GM08714 (cell line): ENCODE data around the gene S100A2.

Source experiments
- H3K4me3 ChIP-seq: fragments of 200-500 bp; sonication (Bioruptor generic); 2 replicates; pipeline ENCODE4 v1.5.1; 2014; ENCODE audit warnings: mild to moderate bottlenecking, low read length, inconsistent platforms
- ZNF274 ChIP-seq: IDR thresholded peaks from 2 replicates; pipeline ENCODE4 v1.6.1; 2012; ENCODE audit warnings: mild to moderate bottlenecking, low read depth, low read length

Gene S100A2

DNA sequence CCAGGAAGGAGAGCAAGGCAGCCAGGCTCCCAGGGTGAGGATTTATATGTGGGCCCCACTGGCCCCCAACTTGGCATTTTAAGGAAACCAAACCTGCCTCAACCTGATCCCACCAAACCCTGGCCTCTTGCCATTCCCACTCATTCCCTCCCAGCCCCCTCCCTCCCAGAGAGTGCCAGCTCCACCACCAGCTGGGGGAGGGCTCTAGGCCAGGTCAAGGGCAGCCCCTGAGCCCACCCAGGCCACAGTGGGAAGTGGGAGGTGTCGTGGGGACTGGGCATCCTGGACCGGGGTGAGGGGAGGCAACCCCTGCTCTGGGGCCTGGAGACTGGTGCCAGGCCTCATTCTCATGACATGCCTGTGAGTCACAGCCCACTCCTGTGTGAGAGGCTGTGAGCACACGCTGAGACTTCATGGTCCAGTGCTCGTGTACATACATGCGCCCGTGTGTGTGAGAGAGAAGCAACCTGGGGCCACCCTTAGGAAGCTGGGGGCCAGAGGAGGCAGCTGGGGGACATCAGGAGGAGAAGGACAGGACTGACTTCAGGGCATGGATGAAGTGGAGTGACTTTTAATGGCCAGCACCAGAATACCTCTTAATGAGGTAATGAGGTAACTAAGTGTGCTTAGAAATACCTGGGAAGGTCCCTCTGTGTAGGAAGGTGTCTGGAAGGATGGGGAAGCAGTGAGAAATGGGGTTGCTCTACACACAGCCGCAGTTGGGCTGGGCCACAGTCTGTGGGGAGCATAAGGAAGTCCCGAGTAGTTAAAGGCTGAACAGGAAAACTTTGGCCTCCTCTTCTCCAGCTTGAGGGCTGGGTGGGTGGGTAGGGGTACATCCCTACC lies at the start of gene S100A2:
Gene S100A2, minus strand, starts transcription at position 316 of the 846 bp plus-strand sequence. CDS start 1,967 bp downstream, outside the sequence.
- no peak for TF ChIP-seq ZNF274
- H3K4me3 ChIP-seq: no peak within 1 kb of the TSS

DNA sequence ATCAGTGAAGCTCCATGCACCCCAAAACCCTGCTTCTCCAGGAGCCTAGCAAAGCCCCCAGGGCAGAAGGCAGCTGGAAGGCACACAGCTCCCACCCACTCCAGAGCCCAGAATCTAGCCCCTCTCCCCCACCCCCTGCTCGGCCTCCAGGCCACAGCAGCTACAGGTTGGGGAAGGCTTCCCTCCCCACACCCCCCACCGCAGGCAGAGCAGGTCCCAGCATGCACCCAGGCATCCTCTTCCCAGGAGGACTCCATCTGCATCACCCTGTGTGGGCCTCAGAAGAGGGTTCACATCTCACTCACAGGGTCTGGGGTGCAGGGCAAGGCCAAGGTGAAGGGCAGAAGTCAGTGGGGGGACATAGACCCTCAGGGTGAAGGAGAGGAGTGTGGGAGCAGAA lies 49.8 kb upstream of the S100A2 start:
- no peak overlapping the region for H3K4me3 ChIP-seq

DNA sequence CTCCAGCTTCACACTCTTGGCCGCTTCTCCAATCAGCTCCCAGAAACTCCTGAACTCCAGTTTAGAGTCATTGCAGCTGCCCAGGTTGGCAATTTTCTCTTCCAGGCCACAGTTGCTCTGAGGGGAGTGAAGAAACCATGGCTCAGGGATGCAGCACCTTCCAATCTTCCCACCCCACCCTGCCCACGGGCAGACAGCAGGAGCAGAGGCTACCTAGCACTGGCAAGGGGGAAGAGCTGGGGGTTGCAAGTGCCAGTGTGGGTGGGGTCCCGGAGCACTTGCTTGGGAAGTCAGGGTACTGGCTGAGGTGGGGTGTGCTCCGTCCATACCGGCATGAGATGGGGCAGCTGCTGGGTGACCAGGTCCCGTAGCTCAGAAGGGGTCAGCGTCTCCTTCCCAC lies 49.3 kb upstream of the S100A2 start:
- TF ChIP-seq ZNF274: no peak
- no peak overlapping the region for H3K4me3 ChIP-seq

More for the DNA sequence above, 49.8 kb upstream of the S100A2 start:
- no peak for TF ChIP-seq ZNF274

DNA sequence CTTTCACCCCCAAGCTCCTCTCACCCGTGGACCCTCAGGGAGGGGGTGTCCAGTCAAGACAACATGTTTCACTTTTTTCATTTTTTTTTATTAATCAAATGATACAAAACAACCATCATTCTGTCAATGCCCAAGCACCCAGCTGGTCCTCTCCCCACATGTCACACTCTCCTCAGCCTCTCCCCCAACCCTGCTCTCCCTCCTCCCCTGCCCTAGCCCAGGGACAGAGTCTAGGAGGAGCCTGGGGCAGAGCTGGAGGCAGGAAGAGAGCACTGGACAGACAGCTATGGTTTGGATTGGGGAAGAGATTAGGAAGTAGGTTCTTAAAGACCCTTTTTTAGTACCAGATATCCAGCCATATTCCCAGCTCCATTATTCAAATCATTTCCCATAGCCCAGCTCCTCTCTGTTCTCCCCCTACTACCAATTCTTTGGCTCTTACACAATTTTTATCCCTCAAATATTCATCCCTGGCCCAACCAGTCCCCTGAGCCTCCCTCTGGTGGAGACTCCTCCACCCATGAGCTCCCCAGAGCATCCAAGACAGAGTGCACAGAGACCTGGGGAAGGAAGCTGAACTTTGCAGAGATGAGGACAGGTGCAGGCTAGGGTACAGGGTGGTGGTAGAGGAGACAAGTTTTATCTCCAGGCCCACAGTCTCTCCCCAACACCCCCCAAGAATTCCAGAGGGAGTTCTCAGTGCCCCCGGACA lies 48.7 kb upstream of the S100A2 start:
- TF ChIP-seq ZNF274: no peak
- H3K4me3 ChIP-seq: no peak overlapping the region

DNA sequence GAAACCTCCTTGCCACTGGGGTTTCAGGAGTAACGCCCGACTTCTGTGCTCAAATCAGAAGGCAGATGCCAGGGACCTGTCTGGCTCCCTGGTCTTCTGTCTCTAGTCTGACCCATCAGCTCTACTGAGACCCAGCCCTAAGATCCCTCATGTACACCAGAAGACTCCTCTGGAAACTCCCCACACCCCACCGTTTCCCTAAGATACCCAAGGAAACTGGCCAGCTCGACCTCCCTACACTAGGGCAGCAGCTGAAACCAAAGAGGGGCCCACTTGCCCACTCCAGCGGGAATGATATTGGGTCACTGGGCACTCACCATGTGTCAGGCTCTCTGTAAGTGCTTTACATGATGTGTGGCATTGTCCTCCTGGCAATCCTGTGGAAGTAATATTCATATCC lies 47.8 kb upstream of the S100A2 start:
- TF ChIP-seq ZNF274: no peak
- H3K4me3 ChIP-seq: no peak overlapping the region

DNA sequence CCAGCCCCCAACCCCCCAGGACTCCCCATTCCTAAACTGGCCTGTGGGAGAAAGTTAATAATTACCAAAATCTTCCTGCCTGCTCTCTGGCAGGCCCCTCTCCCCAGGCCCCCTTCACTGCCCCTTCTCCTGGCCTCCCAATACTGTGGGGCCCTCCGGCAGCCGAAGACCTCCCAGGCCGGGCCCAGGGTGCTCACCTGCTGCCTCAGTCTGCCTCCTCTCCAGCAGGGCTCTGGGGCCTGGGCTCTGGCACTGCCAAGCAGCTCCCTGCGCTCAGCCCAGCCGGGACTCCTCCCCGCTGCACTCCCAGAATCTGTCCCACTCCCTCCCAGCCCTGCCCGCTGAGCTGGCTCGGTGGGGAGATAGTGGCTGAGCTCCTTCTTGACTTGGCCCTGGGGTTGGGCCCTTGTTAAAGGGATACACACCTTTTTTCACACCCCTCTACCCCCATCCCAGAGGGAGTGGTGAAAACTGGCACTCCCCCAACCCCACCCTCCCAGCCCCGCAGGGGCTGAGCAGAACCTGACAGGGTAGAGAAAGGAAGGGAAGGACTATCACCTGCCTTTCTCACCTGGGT lies 47.2 kb upstream of the S100A2 start, which contains the start of gene S100A16:
Gene S100A16, minus strand, starts transcription at position 383 of the 577 bp plus-strand sequence. CDS start 4,986 bp downstream, outside the sequence.
- H3K4me3 ChIP-seq: no peak within 1 kb of the TSS
- no peak for TF ChIP-seq ZNF274

DNA sequence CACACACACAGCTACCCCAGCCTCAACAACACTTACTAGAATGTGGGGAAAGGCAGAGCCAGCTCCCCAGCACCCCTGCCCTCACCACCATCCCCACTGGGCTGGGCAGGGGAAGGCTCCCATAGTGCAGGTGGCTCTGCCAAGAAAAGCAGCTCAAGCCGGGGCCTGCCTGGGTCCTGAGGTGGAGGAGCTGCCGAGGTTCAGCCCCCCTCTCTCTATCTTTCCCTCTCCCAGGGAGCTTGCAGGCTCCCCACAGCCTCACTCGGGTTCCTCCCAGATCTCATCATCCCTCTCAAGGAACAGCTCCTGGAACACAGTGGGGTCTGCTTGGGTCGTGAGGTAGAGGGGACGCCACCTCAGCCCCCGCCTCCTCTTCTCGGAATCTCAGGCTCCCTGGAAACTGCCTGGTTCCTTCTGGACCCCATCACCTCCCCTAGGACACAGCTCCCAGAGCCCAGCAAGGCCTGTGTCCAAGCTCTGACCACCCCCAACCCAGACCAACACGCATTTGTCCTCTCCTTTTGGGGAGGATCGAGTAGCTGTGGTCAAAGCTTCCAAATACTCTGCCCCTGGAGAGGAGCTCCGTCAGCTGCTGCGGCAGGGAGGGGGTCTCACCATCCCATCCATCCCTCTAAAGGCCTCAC lies 46.6 kb upstream of the S100A2 start:
- no peak for TF ChIP-seq ZNF274
- no peak overlapping the region for H3K4me3 ChIP-seq

DNA sequence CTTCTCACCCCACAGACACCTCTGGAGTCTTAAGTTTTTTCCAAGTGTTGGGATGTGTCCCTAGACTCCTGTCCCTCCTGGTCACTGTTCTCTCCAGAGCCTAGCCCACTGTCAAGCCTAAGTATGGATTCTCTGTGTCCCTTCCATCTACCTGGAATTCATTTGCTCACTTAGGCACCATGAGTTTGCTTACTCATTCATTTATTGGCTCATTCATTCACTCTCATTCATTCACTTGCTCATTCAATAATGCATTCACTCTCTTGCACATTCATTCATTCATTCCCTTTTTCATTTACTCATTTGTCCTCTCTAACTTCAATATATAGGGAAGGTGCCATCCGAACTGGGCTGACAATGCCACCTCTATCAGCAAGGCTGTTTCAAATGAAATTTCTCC lies 45.7 kb upstream of the S100A2 start:
- no peak for TF ChIP-seq ZNF274
- no peak overlapping the region for H3K4me3 ChIP-seq

DNA sequence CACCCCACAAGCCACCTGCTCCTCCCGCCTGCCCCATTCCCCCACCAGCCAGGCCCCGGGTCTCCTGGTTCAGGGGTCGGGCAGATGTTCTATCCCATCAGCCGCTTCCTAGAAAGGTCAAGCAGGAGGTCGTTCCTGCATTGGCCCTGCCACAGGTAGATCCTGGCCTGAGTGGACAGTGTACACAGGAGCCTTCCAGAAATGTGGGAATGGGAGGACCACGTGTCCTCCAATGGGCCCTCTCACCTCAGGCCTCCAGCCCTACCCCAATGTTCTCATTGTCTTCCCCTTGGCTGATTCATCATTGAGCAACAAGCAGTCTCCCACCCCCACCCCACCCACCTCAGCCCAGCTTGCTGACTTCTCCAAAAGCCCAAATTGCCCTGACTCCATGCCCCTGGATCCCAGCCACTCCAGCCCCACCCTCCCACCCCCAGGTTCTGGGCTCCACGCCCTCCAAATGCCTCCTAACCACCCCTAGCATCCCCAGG lies 45.2 kb upstream of the S100A2 start:
- no peak overlapping the region for H3K4me3 ChIP-seq
- no peak for TF ChIP-seq ZNF274

DNA sequence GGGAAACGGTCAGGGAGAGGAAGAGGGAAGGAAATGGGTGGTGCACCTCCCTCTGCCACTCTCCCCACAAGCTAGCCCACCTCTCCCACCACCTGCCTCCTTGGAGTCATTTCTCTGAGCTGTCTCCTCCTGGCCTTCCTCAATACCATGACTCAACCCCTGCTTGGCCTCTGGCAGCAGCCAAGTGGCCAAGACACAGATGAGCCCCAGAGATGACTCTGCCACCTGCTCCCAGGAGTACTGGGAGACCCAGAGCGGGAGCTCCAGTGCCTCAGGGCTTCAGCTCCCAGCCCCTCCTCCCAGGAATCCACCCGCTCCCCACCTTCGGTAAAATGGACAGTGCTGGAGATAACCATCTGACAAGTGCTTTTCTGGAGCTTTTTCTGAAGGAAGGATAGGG lies 44.7 kb upstream of the S100A2 start:
- H3K4me3 ChIP-seq: no peak overlapping the region

DNA sequence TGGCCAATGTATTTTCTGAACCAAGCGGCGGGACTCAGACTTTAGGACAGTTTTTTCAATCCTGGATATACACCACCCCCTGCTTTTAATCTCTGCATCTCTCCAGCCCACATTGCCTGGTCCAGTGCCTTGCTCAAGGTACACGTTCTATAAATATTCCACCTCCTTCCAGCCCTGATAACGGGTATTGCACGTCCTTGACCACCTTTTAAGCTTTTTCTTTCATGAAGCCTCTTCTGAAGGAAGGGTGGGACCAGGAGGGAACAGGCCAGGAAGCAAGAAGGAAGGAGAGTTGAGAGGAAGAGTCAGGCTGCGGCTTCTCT lies 43.9 kb upstream of the S100A2 start:
- TF ChIP-seq ZNF274: no peak
- no peak overlapping the region for H3K4me3 ChIP-seq

More for the DNA sequence above, 44.7 kb upstream of the S100A2 start:
- no peak for TF ChIP-seq ZNF274

DNA sequence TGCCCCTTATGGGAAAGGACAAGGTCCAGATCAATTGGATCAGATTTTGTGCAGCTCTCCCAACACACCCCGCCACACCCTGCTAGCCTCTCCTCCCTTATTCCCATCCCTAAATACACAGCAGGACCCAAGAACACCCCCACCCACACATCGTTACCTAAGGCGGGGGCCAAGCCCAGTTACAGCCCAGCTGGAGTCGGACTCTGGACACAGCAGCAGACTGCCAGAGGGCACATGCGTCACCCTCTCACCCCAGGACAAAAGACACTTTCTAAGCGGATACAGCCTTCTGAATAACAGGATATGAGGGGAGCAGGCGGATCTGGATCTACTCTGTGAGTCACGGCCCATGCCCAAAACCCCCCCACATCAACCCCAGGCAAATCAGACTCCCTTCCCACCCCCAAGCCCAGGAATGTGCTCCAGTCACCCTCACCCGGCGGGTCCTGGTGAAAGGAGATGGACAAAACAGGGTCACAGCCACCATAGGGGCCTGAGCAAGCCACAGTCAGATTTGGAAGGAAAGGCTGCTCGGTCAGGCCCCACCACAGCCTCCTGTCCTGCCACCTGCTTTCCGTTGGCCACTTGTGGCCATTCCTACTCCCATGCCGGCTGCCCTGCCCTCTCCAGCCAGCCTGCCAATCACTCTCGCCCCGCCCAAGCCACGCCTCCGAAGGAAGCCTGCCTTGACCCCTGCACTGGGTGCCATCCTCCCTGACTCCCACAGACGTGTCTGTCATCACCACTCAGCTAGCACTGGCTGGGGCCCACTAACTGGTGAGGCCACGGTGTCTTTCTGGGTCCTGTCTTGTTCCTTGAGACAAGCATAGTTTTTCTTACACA lies 43.3 kb upstream of the S100A2 start:
- TF ChIP-seq ZNF274: no peak
- H3K4me3 ChIP-seq: no peak overlapping the region

DNA sequence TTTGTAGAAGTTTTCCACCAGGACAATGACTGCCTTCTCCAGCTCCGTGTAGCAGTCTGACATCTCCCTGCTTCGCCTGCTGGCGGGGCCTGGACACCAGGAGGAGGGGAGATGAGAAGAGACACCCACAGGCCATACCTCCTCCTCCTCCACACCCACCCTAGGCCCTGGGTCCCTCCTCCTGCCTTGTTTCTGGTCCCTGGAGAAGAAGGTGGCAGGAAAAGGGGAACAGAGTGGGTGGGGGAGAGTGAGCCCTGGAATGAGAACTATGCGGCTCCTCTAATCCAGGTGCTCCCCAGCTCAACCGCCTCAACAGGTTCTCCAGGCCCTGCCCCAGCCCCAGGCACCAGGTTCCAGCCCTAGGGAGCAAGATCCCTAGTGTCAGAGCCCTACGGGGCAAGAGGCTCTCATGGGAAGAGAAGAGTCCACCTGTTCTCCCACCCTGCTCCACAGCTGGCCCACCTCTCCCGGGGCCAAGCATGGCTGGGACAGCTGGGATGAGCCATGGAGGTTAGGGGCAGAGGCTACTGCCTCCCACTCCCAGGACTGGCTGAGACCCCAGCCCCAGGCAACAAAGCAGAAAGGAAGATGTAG lies 42.5 kb upstream of the S100A2 start:
- TF ChIP-seq ZNF274: no peak
- no peak overlapping the region for H3K4me3 ChIP-seq
